ENCODE data around the gene CGB8. TPM values are rescaled to one million over a fixed set of nuclear protein-coding genes. Genes with fewer than 3 reads are reported as not detected.
"Not testable (repeated sequence)": the region's sequence is repeated elsewhere in the genome, so short reads cannot be mapped to it uniquely, and the experiment has no call there.

Gene CGB8
- total RNA-seq, 1 donor from 2014 or later: not detected

GRCh38 chr19:49064768-49065611 lies 16.1 kb upstream of the CGB8 start, which contains the start of gene NTF4:
Gene NTF4, minus strand, starts transcription at chr19:49064818. Its CDS starts 2,821 bp downstream, at chr19:49061997.
- no peak for DNase-seq (ENCODE audit: low spot score)

- no peak for DNase-seq (ENCODE audit: low spot score)
These were observed 15.2 kb upstream of the CGB8 start for GRCh38 chr19:49064029-49064629.

GRCh38 chr19:49061445-49061844 lies 12.5 kb upstream of the CGB8 start:
- no peak for DNase-seq (ENCODE audit: low spot score)

GRCh38 chr19:49061000-49061399 lies 12.1 kb upstream of the CGB8 start:
- DNase-seq (ENCODE audit: low spot score): no peak

GRCh38 chr19:49059053-49059452 lies 10.1 kb upstream of the CGB8 start:
- no peak for DNase-seq (ENCODE audit: low spot score)

GRCh38 chr19:49058562-49058961 lies 9.7 kb upstream of the CGB8 start:
- DNase-seq (ENCODE audit: low spot score): no peak

- DNase-seq (ENCODE audit: low spot score): no peak
These were observed 8.8 kb upstream of the CGB8 start, which contains the start of gene CGB7 for GRCh38 chr19:49057636-49058234. Gene CGB7, minus strand, starts transcription at chr19:49057749. Its CDS starts 2,374 bp downstream, at chr19:49055375.

GRCh38 chr19:49056902-49057596 lies 8.1 kb upstream of the CGB8 start:
- not testable (repeated sequence) for DNase-seq (ENCODE audit: low spot score)

- DNase-seq (ENCODE audit: low spot score): no peak
These were observed 7.4 kb upstream of the CGB8 start for GRCh38 chr19:49056101-49056901.

- DNase-seq (ENCODE audit: low spot score): not testable (repeated sequence)
These were observed 1.6 kb upstream of the CGB8 start for GRCh38 chr19:49050376-49051033.

GRCh38 chr19:49049834-49050233 lies 923 bp upstream of the CGB8 start:
- not testable (repeated sequence) for DNase-seq (ENCODE audit: low spot score)

GRCh38 chr19:49043548-49043947 lies 5.4 kb downstream of the CGB8 start, which contains the start of gene CGB5:
Gene CGB5, plus strand, starts transcription at chr19:49043848. Its CDS starts 362 bp downstream, at chr19:49044210.
- DNase-seq (ENCODE audit: low spot score): not testable (repeated sequence)

- not testable (repeated sequence) for DNase-seq (ENCODE audit: low spot score)
These were observed 6.2 kb downstream of the CGB8 start for GRCh38 chr19:49042666-49043065.

GRCh38 chr19:49042177-49042576 lies 6.7 kb downstream of the CGB8 start:
- no peak for DNase-seq (ENCODE audit: low spot score)

GRCh38 chr19:49039736-49040135 lies 9.2 kb downstream of the CGB8 start:
- not testable (repeated sequence) for DNase-seq (ENCODE audit: low spot score)

- DNase-seq (ENCODE audit: low spot score): not testable (repeated sequence)
These were observed 10.2 kb downstream of the CGB8 start for GRCh38 chr19:49038557-49039276.

GRCh38 chr19:49038111-49038510 lies 10.8 kb downstream of the CGB8 start:
- DNase-seq (ENCODE audit: low spot score): not testable (repeated sequence)

GRCh38 chr19:49036815-49037214 lies 12.1 kb downstream of the CGB8 start, which contains the start of gene CGB1:
Gene CGB1, minus strand, starts transcription at chr19:49036895. Its CDS starts 184 bp downstream, at chr19:49036711.
- DNase-seq (ENCODE audit: low spot score): not testable (repeated sequence)
